HG03108 (cell line): Measurements from ENCODE around the gene TMEM154.

Experiments
- ATAC-seq: cut with Tn5 transposase; IDR thresholded peaks from one replicate; pipeline ENCODE4 v1.9.1; 2021; ENCODE audit warnings: moderate library complexity; ENCODE audit not compliant: unreplicated experiment

TMEM154 gene

DNA sequence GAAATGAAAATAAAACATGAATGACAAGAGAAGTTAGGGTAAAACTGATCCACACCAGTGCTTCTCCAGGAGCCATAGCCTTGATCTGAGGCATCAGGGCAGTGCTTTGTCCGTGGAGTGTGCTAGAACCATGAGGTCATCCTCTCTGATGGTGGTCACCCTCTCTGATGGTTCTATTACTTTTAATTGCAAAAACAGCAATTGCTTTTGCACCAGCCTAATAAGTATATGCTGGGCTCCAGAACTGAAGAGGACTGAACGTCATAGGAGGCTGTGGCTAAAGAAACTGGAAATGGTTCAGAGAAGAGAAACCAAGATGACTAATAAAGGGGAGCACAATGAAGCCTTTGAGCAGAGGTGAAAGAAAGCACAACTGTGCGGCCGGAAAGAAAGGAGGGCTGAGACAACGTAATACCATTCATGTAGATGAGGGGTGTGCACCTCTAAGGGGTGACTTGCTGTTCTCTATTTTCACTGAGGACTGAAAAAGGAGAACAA, 17.0 kb upstream of the TMEM154 start:
- peak; percentile 97 for ATAC-seq

DNA sequence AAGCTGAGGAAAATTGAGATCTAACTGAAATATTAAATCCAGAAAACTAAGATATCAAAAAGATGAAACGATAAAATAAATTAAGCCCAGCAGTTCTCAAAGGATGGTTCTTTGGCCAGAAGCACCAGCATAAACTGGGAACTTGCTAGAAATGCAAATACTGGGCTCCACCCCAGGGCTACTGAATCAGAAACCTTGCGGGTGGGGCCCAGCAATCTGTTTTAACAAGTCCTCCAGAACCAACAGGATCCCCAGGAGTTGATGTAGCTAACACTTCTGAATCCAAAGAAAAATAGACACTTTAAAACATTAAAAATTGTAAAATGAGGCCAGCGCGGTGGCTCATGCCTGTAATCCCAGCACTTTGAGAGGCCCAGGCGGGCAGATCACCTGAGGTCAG, 14.1 kb upstream of the TMEM154 start:
- ATAC-seq, result no peak

- no peak for ATAC-seq
Measured at GRCh38 chr4:152691761-152692160, 12.0 kb upstream of the TMEM154 start.

DNA sequence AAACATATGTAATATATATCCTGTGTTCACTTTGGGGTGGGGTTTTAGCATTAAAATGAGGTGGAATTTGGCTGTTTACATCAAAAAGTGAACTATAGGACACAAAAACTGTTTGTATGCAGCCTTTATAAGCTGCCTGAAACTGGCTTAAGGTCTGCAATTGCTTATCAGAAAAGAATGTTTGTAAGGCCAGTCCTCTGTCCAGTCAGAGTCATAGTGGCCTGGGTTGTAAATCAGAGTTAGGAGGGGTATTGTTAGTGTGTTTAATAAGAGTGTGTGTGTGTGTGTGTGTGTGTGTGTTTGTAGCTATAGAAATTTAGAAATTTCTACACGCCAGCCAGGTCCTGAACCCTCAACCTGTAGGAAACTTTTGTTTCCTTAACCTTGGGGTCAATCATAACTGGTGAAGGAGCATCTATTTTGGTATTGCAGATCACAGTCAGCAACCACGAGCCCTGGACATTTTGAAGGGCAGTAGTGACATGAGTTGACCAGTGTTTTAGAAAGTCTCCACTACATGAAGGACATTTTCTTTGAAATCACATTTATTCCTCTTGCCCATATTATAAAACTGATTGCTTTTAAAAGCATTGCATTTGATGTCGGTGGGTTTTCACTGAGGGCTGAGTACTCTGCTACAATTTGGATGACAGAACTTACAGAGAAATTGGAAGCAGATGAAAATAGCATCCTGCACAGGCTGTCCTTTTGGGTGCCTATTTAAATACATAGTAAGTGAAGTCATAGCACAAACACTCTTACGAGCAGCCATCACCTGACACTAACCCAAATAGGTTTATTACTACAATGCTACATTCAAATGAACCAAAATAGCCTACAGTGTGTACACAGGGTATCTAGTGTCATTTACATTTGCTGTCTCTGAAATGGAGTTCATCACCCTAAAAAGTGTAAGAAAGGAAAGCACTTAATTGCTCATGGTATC, 11.2 kb upstream of the TMEM154 start:
- ATAC-seq, result no peak

DNA sequence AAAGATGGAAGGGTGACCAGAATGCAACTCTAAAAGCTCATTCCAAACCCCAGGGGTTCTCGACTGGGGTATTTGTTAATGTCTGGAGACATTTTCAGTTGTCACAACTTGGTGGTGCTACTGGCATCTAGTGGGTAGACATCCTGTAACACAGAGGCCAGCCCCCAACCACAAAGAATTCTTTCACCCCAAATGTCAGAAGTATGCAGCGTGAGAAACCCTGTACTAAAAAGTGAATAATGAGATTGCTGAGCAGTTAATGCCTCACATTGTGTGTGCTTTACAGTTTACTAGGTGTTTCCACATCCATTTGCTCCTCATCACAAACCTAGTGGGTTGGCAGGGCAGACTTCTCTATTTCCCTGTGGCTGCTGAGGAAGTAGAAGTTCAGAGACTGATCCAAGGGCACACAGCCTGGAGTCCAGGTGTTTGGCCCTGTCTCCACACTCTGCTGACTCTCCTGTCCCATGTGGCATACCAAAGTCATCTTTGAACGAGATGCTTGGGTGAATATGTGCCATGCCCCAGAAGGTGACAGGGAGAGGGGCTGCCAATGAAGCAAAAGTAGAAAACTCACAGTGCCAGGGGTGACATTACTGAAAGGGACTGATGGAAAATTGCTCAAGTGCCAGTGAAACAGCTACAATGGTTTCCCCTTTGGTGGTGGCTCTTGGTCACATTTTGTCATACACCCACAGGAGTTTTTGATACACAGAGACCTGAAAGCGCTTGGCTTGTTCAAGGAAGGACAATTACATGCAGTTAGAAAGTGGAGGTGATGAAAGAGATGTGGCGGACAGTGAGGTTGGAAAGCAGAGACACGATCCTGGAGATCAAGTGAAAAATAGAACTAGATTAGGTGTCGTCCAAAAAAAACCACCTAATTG, 10.1 kb upstream of the TMEM154 start:
- no peak for ATAC-seq

GRCh38 chr4:152687974-152688599, 8.3 kb upstream of the TMEM154 start:
- ATAC-seq, result no peak

GRCh38 chr4:152686452-152687013, 6.7 kb upstream of the TMEM154 start:
- no peak for ATAC-seq

DNA sequence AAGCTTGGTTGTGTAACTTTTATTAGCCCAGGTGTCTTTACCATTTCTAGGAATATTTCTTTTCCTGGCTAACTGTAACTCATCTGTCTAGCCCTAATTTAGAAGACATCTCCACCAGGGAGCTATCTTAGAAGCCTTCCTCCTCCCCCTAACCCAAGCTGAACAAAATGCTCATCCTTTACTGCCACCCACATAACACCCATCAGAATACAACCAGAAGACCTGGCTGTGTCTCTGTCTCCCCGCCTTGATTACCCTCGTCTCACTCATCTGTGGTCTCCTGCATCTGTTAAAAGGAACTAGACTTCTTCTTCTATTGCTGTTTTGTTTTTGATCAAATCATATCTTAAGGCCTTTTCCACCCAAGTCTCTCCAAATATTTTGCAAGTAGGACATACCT, 4.8 kb upstream of the TMEM154 start:
- ATAC-seq, result no peak

DNA sequence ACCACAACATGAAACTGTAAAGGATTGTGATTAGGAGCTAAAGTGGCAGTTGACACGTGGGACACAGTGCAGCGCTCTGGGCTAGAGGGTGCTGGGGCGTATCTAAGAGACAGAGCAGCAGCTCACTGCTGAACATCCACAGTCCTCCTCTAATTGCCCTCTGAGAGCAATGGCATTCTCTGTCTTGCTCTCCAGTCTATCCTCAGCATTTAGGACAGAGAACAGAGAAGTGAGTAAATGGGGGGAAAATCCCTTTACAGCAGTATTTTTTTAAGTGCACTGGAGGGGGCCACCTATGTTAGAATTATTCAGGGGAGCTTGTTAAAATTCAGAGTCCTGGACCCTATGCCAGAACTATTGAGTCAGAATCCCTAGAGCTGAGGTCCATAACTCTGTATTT, 4.2 kb upstream of the TMEM154 start:
- ATAC-seq, result peak; percentile 43

DNA sequence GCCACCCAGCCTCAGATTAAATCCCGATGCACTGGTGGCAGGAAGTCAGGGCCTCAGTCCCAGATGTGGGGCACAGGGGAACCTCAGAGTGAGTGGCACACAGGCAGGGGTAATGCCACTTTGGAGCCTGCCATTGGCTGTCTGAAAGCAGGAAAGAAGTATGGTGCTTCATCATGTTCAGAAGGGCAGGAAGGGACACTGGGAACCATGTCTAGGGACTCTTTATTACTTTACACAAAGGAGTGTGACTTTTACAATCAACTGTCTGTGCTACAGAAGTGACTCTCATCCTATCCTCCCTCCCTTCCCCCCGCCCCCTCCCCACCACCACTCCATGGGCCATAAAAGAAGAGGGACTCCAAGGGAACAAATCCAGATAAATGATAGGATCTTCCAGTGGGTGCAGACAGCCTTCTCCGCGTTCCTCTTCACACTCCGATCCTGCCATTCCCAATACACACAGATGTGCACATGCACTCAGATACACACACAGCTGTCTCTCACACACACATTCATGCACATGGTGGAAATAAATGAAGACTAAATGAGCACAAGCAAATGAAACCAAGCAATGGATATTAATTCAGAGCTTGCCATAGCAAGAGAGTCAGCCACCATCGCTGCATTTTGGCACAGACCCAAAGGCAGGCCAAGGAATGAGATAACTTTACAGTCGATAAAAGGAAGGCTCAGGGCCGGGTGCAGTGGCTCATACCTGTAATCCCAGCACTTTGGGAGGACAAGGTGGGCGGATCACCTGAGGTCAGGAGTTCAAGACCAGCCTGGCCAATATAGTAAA, 2.5 kb upstream of the TMEM154 start:
- ATAC-seq, result no peak

GRCh38 chr4:152680988-152681603, 1.3 kb upstream of the TMEM154 start:
- ATAC-seq, result no peak

- ATAC-seq, result no peak
Measured at GRCh38 chr4:152678841-152679240, 956 bp downstream of the TMEM154 start.

- no peak for ATAC-seq
Measured at GRCh38 chr4:152677117-152677516, 2.7 kb downstream of the TMEM154 start.

DNA sequence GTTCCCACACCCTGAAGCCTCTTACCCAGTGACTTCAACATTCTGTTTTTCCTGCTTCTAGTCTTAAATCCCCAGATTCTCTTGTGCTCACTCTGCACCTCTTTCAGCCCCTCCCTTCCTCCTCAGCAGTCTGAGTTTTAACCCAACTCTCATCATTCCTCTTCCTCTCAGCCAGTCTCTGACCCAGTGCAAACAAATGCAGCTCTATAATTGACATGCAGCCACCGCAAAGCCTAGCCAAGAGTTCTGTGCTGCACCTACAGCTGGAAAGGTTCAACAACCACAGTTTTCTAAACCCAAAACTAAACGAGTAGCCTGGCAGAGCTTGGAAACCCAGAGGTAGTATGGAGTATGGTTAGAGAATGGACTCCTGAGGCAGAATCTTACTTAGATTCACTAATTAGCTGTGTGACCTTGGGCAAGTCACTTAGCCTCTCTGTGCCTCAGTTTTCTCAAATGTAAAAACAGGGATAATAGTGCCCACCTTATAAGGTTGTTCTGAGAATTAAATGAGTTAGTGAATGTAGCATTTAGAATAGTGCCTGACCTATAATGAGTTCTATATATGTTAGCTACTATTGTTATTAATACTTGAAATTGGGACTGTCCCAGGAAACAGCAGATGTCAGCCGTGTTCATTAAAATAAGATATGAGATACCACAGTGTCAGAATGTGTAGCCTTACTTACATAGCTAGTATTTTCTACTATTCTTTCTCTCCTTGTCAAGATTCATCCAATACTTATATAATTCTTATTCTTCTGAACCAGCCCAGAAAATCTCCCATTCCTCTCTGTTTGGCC, 3.5 kb downstream of the TMEM154 start:
- peak; percentile 29 for ATAC-seq

DNA sequence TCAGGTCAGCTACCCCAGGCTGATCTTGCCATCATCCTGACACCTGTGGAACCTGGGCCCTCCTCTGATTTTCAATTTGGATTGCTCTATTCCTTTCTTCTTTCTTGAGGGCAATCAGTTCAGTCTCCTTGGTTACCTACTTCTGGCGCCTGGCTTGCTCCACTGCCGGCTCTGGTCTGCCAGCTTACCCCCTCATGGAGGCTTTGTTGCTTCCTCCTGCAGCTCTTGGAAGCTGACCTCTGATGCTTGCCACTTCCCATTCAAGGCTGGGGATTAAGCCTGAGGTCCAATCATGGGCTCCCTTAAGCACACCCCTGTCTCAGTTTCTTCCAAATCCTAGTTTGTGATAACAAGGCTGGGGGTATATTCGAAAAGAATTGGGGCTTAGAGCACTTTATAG, 5.4 kb downstream of the TMEM154 start:
- ATAC-seq, result no peak

GRCh38 chr4:152673489-152673888, 6.3 kb downstream of the TMEM154 start:
- ATAC-seq, result no peak

DNA sequence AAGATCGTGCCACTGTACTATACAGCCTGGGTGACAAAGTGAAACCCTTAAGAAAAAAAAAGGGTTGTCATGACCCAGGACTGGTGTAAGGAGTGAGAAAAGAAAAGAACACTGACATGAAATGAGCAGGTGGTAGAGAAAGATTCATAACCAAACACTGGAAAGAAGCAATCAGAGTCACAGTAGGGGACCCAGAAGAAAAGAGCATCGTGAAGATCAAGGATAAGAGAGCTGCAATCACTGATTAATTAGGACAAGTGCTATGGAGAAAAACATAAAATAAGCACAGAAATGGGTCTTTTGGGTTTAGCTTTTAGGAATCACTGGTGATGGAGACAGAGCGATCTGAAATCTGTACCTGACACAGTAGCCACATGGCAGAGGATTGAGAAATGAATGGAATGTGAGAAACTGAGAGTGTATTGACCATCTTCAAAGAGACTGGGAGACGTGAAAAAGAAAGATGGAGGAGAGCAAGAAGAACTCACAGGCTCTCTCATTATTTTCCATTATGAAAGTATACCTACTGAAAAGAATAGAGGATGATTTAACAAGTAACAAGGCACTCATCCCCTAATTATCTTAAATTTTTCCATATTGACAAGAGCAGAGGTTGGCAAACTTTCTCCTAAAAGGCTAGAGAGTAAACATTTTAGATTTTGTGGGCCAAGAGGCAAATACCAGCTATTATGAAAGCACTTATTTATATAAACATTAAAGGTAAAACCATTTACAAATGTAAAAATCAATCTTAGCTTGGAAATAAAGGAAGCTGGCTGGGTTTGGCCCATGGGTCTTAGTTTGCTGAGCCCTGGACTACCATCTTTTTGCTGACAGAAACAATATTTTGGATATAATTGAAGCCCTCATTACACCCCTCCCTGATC, 7.3 kb downstream of the TMEM154 start:
- no peak for ATAC-seq
